Lung microvascular endothelial cell (primary cell): ENCODE measurements around the gene DLG1. TPM values are rescaled to one million over a fixed set of nuclear protein-coding genes. Genes with fewer than 3 reads are reported as not detected.

Experiments used
- DNase-seq, 2 donors: peaks; one replicate each; pipeline versions ENCODE4 v3.0.0 to v3.0.0-alpha.2; 2010; ENCODE audit warnings: low read depth in 2 of 2
- total RNA-seq: library from RNA; depleted of rRNA; stranded (reverse); fragments of >200 nt; gene quantifications from 2 replicates; pipeline ENCODE4 v1.2.1, GENCODE V29; 2014

The DLG1 gene
- total RNA-seq, 1 donor from 2014 or later, result 80.2 TPM

GRCh38 chr3:197001106-197001971, 297.1 kb downstream of the DLG1 start:
- DNase-seq, result no peak

DNA sequence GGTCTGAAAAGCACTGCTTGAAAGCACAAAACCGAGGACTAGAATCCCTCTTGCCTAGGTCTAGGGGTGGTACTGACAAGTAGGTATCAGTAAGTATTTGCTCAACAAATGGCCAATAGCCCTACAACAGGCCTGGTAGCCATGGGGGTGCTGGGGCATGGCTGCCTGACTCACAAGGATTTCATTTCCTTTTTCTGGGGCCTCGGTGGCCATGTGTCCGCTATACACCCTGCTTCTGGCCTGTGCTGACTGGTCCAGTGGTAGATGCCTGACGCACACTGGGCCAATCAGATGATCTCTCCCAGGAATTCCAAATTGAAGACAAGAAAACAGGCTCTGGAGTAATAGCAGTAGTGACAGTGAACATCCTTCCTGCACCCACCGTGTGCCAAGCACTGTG, 298.2 kb downstream of the DLG1 start:
- DNase-seq, result peak in 1 of 2 donors; percentile 62

- no peak for DNase-seq
These were observed 299.2 kb downstream of the DLG1 start for GRCh38 chr3:196998966-196999760.

- DNase-seq, result no peak
These were observed 301.1 kb downstream of the DLG1 start for GRCh38 chr3:196997311-196997710.

DNA sequence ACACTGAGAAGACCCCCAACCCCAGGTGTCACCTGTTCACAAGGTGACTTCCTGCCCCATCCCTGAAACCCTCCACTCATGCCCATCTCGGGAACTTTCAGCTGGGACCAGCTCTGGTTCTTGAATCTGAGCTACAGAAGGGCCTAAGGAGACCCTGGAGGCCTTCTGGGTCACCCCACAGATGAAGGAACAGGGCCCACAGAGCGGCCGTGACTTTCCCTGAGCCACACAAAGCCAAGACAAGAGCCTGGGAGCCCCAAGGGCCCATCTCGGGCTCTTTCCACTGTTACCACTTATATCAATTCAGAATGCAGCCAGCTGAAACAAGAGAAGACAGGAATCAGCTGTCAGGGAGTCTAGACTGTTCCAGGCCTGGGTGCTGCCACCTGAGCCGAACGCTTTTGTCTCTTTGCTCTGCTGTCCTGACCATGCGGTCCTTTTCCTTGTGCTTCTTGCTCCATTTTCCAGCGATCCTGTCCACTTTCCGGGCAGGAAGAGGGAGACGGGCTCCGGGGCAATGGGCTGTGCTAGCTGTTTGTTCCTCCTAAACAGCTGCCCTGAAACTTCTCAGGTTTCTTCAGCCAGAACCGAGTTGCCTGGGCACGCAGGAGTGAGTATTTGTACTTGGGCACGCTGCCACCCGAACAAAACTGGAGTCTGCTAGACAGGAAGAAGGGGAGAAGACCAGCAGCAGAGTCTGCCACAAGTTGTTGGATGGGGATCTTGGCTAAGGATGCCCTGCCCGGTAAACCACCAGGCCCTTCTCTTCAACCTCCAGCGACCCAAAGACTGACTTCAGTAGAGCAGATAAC, 301.8 kb downstream of the DLG1 start:
- no peak for DNase-seq

- no peak for DNase-seq
These were observed 302.6 kb downstream of the DLG1 start for GRCh38 chr3:196995646-196996355.

DNA sequence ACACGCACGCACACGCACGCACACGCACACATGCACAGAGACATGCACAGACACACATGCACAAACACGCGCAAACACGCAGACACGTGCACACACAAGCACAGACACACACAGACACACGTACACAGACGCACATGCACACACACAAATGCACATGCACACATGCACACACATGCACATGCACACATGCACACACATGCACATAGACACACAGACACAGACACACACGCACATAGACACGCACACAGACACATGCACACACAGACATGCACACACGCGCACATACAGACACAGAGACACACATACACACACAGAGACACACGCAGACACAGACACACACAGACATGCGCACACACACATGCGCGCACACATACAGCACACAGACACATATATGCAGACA, 303.4 kb downstream of the DLG1 start:
- no peak for DNase-seq

GRCh38 chr3:196994056-196994455, 304.4 kb downstream of the DLG1 start:
- DNase-seq, result no peak
